Measurements from ENCODE around the gene SLC9A4. TPM values are rescaled to one million over a fixed set of nuclear protein-coding genes. Genes with fewer than 3 reads are reported as not detected.
"Not testable (repeated sequence)": the region's sequence is repeated elsewhere in the genome, so short reads cannot be mapped to it uniquely, and the experiment has no call there.

SLC9A4 gene
- total RNA-seq, 1 donor from 2014 or later = 0.40 TPM

GRCh38 chr2:102551329-102552096 lies 78.5 kb downstream of the SLC9A4 start:
- TF ChIP-seq CTCF (conservative IDR thresholded peaks at IDR 0.05; ENCODE audit: low read depth, low read length) = no peak
- no peak for DNase-seq (ENCODE audit: low read depth)
- H3K4me3 ChIP-seq (ENCODE audit: low read depth, low read length) = no peak overlapping the region

- no peak for TF ChIP-seq CTCF (conservative IDR thresholded peaks at IDR 0.05; ENCODE audit: low read depth, low read length)
- no peak overlapping the region for H3K4me3 ChIP-seq (ENCODE audit: low read depth, low read length)
- DNase-seq (ENCODE audit: low read depth) = no peak
These were observed 80.6 kb downstream of the SLC9A4 start for GRCh38 chr2:102553601-102554000.

DNA sequence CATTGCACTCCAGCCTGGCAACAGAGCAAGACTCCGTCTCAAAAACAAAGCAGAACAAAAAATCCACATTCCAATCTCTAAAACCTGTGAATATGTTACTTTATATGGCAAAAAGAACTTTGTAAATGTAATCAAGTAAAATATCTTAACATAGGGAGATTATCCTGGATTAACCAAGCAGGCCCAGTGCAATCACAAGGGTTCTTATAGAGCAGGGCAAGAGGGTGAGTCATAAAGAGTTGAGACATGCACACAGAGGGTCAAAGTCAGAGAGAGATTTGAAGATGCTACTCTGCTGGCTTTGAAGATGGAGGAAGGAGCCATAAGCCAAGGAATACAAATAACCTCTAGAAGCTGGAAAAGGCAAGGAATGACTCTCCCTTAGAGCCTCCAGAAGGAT lies 85.4 kb downstream of the SLC9A4 start:
- peak; percentile 3 for DNase-seq (ENCODE audit: low read depth)
- no peak overlapping the region for H3K4me3 ChIP-seq (ENCODE audit: low read depth, low read length)
- TF ChIP-seq CTCF (conservative IDR thresholded peaks at IDR 0.05; ENCODE audit: low read depth, low read length) = no peak

GRCh38 chr2:102562542-102562941 lies 89.5 kb downstream of the SLC9A4 start:
- not testable (repeated sequence) for DNase-seq (ENCODE audit: low read depth); H3K4me3 ChIP-seq (ENCODE audit: low read depth, low read length)

DNA sequence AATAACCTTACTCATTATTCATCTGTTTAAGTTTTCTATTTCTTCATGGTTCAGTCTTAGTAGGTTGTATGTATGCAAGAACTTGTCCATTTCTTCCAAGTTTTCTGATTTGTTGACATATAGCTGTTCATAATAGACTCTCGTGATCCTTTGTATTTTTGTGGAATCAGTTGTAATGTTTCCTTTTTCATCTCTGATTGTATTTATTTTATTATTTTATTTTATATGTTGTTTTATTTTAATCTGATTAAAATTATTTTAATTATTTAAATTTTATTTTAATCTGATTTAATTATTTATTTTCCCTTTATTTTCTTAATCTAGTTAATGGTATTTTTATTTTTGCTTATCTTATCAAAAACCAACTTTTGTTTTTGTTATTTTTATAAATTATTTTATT lies 102.9 kb downstream of the SLC9A4 start:
- no peak overlapping the region for H3K4me3 ChIP-seq (ENCODE audit: low read depth, low read length)
- no peak for TF ChIP-seq CTCF (conservative IDR thresholded peaks at IDR 0.05; ENCODE audit: low read depth, low read length)
- DNase-seq (ENCODE audit: low read depth) = no peak

- no peak overlapping the region for H3K4me3 ChIP-seq (ENCODE audit: low read depth, low read length)
- DNase-seq (ENCODE audit: low read depth) = no peak
- TF ChIP-seq CTCF (conservative IDR thresholded peaks at IDR 0.05; ENCODE audit: low read depth, low read length) = no peak
These were observed 105.3 kb downstream of the SLC9A4 start for GRCh38 chr2:102578376-102578775.

DNA sequence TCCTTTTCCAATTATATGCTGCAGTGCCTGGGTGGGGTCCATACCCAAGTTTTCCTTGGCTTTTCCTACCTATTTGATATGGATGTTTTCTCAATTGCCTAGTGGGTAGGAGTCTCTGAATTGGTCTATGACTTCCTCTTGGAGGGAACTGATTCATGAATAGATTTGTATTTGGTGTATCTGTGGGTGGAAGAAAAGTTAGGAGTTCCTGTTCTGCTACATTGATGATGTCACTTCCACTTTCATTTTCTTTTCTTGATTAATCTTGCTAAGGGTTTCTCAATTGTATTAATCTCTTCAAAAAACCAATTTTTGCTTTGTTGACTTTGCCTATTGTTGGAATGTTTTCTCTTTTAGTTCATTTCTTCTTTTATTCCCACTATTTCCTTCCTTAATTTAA lies 108.9 kb downstream of the SLC9A4 start:
- H3K4me3 ChIP-seq (ENCODE audit: low read depth, low read length) = no peak overlapping the region
- no peak for DNase-seq (ENCODE audit: low read depth)
- no peak for TF ChIP-seq CTCF (conservative IDR thresholded peaks at IDR 0.05; ENCODE audit: low read depth, low read length)
